Activated CD4-positive, alpha-beta T cell treated with anti-CD3 and anti-CD28 coated beads, Interleukin-2, Interleukin-4, amounts not matched to agents 100 ng/mL and 50 ng/mL, durations not matched to agents 16 hours and 8 hours (primary cell): Measurements from ENCODE around the gene STARD13.
"Not testable (repeated sequence)": the region's sequence is repeated elsewhere in the genome, so short reads cannot be mapped to it uniquely, and the experiment has no call there.

Source experiments
- DNase-seq: peaks from one replicate; pipeline ENCODE4 v3.0.0-alpha.2; 2020; ENCODE audit warnings: low spot score

Gene STARD13

DNA sequence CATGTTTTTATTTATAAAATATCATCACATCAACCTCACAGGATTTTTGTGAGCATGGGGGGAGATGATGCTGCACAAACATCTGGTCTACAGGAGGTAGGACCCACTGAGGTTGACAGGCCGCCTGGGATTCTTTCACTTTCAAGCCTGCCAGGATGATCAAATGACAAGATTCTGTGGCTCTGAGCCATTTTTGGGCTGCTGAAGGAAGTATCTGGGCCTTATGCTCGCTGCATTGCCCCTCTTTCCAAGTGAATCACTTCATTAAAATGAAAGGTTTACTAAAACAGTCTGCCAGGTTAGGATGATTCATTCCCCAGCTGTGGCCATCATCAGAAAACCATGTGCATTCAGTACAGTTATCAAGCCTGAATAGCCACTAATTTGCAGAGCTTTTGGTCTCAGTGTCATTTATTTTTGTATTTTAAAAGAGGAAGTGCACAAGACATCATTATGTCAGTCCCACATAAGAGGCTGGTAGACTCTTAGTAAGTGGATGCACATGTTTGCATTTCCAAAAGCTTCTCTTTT is 34.4 kb downstream of the STARD13 start:
- DNase-seq: no peak

GRCh38 chr13:33250609-33251008 is 34.9 kb downstream of the STARD13 start:
- no peak for DNase-seq

DNA sequence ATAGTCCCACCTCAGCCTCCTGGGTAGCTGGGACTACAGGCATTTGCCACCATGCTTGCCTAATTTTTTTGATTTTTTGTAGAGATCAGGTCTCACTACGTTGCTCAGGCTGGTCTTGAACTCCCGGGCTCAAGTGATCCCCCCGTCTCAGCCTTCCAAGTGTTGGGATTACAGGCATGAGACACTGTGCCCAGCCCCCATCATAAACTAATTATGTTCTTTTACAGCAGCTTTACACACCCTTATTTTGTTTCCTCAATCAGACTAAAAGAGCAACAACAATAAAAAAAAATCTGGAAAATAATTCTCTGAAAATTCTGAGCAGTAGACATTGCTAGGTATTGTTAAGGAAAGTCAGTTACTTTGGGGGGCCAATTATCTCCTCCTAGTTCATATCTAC is 35.7 kb downstream of the STARD13 start:
- DNase-seq: no peak

DNA sequence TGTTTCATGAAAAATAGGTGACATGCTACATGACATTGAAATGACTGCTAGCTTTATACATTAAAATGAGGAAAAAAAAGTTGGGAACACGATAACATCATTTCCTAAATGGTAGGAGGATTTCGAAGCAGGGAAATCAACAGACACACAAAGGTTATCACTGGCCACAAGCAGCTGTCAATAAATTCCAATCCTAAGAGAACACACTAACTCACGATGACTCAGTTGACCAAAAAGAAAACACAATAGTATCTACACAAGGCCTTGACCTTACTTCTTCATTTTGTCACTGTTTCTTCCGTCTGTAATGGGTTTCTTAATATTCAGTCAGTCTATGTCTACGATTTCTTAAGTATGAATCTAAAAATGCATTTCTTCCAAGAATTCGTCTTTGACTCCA is 36.5 kb downstream of the STARD13 start:
- no peak for DNase-seq

DNA sequence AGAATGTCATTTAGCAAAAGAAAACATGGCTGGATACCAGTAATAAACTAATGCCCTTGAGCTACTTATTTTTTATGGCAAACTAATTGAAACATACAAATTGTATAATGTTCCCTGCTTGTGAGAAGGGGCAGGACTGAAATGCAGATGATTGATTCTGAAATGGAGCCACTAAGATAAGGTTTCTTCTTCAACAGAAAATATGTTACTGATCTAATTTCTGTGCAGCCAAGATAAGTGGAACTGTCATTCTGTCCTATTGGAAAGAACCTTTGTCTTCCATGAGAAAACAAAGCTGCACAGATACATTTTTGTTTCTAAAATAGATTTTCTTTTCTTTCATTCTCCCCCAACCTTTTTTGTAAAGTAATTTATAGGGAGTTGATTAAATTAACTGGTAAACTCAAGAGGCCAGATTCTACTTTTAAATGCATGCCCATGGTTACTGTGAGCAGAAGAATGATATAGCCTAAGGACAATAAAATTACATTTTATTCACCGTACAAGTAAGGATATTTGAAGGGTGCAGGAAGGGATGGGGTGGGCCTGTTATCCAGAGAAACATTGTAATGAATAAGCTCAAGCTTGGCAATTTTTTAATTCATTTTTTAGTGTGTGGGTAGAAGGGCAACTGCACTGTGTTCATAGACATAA is 39.9 kb downstream of the STARD13 start:
- no peak for DNase-seq

GRCh38 chr13:33244907-33245287 is 40.7 kb downstream of the STARD13 start:
- no peak for DNase-seq

- DNase-seq: no peak
Measured at GRCh38 chr13:33244210-33244906, 41.2 kb downstream of the STARD13 start.

DNA sequence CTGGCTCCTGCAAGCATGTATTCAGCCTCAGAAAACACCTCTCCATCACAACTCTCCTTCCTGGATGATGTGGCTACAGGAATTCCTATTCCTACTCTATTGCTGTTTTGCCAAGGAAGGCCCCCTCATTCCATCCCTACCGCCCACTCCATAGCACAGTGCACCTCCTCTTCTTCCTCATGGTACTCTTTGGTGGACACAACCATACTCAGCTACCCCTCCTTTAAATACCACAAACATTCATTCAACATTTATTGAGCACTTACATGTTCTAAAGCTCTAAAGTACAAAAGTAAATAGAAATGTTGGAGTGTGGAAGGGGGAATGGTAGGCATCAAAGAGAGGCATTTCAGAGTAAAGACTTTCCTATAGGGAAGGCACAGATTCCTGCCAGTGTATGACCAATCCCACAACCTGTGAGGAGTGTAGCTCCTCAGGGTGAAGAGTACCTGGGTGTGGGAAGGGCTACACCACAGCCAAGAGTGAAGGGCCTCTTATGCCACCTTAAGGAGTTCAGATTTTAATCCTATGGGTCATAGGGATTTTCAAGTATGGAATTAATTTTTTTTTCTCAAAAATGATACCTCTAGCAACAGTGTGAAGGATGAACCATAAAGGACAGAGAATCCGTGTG is 42.5 kb downstream of the STARD13 start:
- no peak for DNase-seq

DNA sequence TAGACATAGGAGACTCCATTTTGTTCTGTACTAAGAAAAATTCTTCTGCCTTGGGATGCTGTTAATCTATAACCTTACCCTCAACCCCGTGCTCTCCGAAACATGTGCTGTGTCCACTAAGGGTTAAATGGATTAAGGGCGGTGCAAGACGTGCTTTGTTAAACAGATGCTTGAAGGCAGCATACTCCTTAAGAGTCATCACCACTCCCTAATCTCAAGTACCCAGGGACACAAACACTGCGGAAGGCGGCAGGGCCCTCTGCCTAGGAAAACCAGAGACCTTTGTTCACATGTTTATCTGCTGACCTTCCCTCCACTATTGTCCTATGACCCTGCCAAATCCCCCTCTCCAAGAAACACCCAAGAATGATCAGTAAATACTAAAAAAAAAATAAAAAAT is 43.2 kb downstream of the STARD13 start:
- DNase-seq: not testable (repeated sequence)

- DNase-seq: no peak
Measured at GRCh38 chr13:33236021-33236420, 49.5 kb downstream of the STARD13 start.

DNA sequence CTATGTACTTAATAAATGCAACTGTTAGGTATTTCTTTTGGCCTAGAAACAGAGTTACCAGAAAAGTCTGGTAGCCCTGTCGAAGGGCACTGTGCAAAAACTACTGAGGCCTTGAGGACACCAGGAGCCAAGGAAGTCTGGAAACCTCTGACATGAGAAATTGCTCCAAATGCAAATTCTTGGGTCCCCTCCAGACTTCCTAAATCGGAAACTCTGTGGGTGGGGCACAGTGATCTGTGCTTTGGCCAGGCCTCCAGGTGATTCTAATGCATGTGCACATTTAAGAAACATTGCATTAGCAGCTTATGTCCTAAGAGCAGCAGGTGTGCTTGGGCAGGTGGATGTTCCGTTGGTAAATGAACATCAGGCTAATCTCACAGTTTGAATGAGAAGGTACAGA is 50.0 kb downstream of the STARD13 start:
- no peak for DNase-seq

DNA sequence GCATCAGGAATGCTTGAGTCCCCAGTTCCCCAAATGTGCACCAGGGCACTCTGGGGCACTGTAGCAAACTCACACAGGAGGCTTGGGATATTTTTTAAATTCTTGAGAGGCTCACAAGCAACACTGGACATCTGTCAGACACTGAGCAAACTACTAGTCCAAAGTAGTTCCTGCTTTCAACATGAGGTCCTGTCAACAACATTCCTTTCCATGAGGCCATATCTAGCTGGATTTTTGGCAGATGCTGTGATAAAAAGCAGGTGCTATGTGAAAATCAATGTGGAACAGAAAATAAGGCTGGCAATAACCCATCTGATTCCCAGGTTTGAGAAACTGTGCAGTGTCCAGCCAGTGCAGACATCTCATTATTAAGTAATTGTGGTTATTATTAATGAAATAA is 50.5 kb downstream of the STARD13 start:
- DNase-seq: no peak

DNA sequence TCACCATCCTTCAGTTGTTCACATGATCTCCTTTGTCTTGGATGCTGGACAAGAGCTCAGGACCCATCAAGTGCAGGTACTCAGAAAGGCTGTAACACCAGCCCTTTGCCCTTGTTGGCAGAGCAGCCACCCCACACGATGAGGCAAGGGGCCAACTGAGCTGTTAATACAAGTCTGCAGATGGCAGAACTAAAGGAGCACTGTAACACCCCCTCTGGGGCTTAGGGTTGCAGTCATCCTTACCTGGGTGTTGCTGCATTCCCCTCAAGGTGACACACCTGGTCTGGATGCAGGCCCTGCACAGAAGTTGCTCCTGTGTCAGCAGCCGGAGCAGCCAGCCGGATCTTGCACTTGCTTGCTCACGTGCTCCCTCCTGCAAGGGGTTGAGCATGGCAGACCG is 52.0 kb downstream of the STARD13 start:
- DNase-seq: no peak

DNA sequence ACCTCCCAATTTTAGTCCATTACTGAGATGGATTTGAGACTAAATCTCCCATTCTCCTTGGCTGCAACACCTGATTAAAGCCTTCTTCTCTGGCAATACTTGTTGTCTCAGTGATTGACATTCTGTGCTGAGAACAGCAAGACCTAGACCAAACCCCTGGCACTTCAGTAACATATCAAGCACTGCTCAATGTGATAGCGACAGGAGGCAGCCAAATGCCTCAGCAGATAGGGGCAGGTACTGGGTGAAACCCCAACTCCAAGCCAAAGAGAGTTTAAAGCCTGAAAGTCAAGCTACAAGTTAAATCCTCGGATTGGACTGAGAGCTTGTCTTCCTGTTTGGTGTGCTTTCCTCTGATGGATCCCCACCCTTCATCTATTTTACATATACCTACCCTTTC is 52.7 kb downstream of the STARD13 start:
- DNase-seq: no peak

- no peak for DNase-seq
Measured at GRCh38 chr13:33231339-33231738, 54.2 kb downstream of the STARD13 start.

DNA sequence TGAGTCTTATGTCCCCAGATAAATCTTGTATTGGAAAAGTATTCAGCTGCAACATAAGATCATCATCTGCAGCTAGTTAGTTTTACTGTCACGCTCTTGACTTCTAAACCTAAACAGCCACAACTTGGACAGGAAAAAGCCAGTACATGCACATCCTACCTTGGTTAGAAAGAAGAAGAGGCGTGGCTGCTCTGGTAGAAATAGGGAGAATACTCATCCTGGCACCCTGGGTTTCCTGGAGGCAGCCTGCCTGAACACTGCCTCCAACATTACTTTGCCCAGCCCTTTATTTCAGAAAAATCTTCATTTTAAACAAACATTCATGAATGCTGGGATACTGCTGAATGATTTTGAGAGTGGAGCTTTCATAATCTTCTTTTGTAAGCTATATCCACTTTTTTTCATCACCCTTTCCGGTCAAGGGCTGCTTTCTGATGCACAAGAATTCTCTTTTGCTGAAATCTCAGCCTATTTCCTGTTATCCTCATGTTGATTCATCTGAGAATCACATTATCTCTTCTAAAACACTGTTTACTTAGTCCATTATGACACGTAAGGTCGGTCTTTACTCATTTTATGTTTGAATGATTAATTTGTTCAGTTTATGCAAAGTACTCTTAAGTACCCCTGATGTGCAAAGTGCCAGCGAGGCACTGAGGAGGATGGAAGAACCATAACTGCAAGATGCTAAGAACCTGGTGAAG is 55.2 kb downstream of the STARD13 start:
- DNase-seq: peak; percentile 26

GRCh38 chr13:33229446-33230177 is 55.9 kb downstream of the STARD13 start:
- DNase-seq: no peak

DNA sequence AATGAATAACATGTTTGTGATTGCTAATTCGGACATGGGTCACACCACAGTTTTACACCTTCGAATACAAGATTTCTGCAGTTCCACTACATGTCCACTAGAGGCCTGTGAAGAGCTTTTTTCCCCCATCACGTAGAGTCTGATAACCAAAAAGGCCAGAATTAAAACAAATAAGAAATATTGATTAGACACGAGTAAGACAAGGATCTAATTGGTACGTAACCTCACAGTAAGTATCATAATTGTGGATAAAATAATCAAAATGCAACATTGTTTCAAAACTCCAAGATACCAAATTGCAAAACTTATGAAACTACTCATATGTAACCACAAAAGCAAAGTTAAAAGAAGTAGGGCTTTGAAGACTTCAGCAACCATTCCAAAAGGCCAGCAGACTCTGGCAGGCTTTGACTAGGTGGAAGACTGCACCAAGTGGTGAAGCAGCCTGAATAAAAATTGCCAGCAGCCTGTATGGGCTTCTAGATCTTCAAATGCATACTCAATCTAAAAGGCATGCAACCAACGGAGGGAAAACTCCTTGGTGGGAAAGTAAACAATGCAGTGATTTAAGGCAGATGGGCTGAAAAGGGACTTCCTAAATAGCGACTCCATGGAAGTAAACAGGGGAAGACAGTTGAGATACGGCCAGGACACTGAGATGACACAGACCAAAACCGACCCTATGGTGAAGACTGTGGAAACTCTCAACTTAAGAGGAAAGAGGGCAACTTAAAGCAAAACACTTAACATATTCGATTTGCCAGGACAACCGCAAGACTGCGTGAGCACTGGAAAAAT is 56.7 kb downstream of the STARD13 start:
- peak; percentile 50 for DNase-seq

DNA sequence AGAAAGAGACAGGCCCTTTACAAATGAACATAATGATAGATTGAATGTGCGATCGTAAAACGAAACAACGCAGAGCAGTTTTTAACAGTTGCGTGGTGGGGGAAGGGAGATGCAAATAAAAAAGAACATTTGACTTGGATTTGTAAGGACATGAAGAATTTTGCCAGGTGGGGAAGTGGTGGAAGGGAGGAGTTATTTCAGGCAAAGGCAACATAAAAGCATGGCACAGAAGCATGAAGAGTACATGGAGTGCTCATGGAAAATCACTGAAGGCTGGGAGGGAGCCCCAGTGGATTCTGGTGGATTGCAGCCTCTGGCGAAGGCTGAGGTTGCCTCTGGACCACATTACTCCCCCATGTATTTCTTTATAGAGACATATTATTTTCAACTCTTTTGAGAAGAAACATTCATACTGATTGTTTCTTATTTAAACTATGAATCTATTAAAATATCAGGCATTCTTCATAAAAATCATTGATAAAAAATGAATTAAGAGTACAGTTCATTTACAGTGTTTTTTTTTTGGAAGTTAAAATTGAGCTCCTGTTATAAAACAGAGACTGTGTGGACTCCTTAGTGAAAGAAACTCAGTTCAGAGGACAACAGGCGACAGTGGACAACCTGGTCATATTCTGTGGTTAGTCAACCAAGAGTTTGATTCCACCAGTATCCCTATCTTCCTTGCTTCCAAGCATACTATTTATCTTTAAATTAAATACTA is 57.5 kb downstream of the STARD13 start:
- no peak for DNase-seq

DNA sequence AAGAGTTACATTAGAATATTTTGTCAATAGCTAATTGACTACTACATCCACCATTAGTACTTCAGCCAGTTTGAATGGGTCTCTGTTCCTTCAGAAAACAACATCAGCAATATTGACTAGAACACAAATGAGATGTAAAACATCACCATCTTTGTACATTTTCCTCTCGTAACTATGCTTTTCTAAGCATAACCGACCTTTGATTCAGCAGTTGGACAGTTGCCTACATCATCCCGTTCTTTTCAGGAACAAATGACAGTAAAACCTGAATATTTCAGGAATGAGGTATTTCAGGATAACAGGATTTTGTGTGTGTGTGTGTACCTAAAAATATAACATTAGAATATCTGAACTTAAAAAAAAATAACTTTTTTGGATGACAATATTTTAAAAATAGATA is 60.9 kb downstream of the STARD13 start:
- no peak for DNase-seq
